PC-9 (cell line): Measurements from ENCODE around the gene WDFY1.

Source experiments
- EZH2 ChIP-seq: fragments of 200-600 bp; sonication (generic); IDR thresholded peaks from 2 replicates; pipeline ENCODE4 v1.8.0; 2017; ENCODE audit warnings: antibody characterized with exemption, low read depth
- TF ChIP-seq, protein P1 (sequence below): fragments of 200-600 bp; sonication (generic); conservative IDR thresholded peaks from 2 replicates; pipeline ENCODE4 v1.6.1; 2017; ENCODE audit warnings: mixed run types, antibody characterized with exemption, mild to moderate bottlenecking, moderate library complexity

DNA sequence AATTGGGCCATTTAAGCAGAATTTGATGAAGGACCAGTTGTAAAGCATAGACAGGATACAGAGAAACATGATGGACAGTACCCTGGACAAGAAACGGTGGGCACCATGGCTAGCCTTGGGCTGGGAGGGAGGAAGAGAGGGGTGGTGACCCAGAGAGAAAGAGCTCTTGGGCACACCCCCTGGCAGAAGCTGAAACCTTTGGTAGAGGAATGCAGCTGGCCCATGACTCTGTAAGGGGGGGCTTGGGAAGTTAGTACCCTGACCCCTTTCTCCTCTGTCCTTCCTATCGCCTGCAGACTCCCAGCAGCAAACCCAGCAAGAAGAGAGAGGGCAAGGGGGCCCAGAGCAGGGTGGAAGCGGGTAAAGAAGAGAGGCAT lies 44.7 kb upstream of the WDFY1 start:
- TF ChIP-seq, protein P1, sequence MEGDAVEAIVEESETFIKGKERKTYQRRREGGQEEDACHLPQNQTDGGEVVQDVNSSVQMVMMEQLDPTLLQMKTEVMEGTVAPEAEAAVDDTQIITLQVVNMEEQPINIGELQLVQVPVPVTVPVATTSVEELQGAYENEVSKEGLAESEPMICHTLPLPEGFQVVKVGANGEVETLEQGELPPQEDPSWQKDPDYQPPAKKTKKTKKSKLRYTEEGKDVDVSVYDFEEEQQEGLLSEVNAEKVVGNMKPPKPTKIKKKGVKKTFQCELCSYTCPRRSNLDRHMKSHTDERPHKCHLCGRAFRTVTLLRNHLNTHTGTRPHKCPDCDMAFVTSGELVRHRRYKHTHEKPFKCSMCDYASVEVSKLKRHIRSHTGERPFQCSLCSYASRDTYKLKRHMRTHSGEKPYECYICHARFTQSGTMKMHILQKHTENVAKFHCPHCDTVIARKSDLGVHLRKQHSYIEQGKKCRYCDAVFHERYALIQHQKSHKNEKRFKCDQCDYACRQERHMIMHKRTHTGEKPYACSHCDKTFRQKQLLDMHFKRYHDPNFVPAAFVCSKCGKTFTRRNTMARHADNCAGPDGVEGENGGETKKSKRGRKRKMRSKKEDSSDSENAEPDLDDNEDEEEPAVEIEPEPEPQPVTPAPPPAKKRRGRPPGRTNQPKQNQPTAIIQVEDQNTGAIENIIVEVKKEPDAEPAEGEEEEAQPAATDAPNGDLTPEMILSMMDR: no peak
- no peak for TF ChIP-seq EZH2
